ENCODE data around the gene PPARA.

Gene PPARA

GRCh38 chr22:46212195-46212594 lies 61.9 kb downstream of the PPARA start:
- Histone ChIP-seq H3K9me3 (replicated peaks in 1 of 2; ENCODE audit: control insufficient read depth in 2 of 2, insufficient read depth in 1 of 2, low read depth in 1 of 2, low read length in 2 of 2) (peaks cover 11 to 12% of the 10 kb centered on the region in 2 donors), H3K4me3 (ENCODE audit: low read length in 2 of 2) (no peak overlapping the region), H2AFZ (ENCODE audit: low read length) (no peak overlapping the region), H3K27me3 (ENCODE audit: control insufficient read depth in 3 of 3, insufficient read depth in 3 of 3, low read depth in 1 of 3, low read length in 3 of 3) (no peaks in the 10 kb centered on the region), H3K4me2 (ENCODE audit: insufficient read depth, low read length, poor library complexity, severe bottlenecking) (no peak overlapping the region), H3K4me1 (ENCODE audit: control insufficient read depth in 2 of 2, insufficient read depth in 1 of 2, low read depth in 1 of 2, low read length in 2 of 2) (no peaks in the 10 kb centered on the region), H3K23ac (ENCODE audit: low read depth, low read length, poor library complexity) (no peak overlapping the region), H3K14ac (ENCODE audit: low read length) (no peak overlapping the region), H2BK120ac (ENCODE audit: low read depth, low read length) (no peak overlapping the region), H3K4ac (ENCODE audit: low read length) (no peak overlapping the region), H3K18ac (ENCODE audit: low read length) (no peak overlapping the region), H2AK5ac (ENCODE audit: low read depth, low read length) (no peak overlapping the region), H3K9ac (ENCODE audit: low read depth, low read length, poor library complexity) (no peak overlapping the region), H3K27ac (replicated peaks; ENCODE audit: low read length) (no peak overlapping the region), H2BK15ac (ENCODE audit: low read length) (no peak overlapping the region), H4K91ac (ENCODE audit: low read depth, low read length, poor library complexity) (no peak overlapping the region), H3K79me1 (ENCODE audit: low read depth, low read length) (peaks cover 5% of the 10 kb centered on the region), H2BK5ac (ENCODE audit: low read length) (no peak overlapping the region), H4K8ac (ENCODE audit: low read depth, low read length) (no peak overlapping the region), H2BK12ac (ENCODE audit: low read length) (no peak overlapping the region), H3K36me3 (replicated peaks in 1 of 2; ENCODE audit: control insufficient read depth in 2 of 2, insufficient read depth in 2 of 2, low read length in 2 of 2) (peaks cover 0 to 4% of the 10 kb centered on the region in 2 donors)
- no peak for DNase-seq (ENCODE audit: low spot score)
- WGBS, 2 donors (ENCODE audit: extremely low coverage in 2 of 2, insufficient read length in 2 of 2, insufficient replicate concordance in 1 of 2) = no CpG with 5 or more reads among the region's 4 CpGs

DNA sequence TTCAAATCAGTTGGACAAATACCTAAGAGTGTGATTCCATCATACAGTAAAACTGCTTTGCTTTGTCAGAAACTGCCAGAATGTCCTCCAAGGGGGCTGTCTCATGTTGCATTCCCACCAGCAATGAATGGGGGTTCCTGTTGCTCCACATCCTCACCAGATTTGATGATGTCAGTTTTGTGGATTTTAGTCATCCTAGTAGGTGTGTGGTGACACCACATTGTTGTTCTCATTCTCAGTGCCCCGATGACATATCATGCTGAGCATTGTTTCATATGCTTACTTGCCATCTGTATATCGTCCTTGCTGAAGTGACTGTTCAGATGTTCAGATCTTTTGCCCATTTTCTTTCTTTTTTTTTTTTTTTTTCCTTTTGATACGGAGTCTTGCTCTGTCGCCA lies 62.7 kb downstream of the PPARA start:
- H2AFZ ChIP-seq (ENCODE audit: low read length) = no peak overlapping the region
- H2BK12ac ChIP-seq (ENCODE audit: low read length) = no peak overlapping the region
- H2BK15ac ChIP-seq (ENCODE audit: low read length) = no peak overlapping the region
- H3K9me3 ChIP-seq (replicated peaks in 1 of 2; ENCODE audit: control insufficient read depth in 2 of 2, insufficient read depth in 1 of 2, low read depth in 1 of 2, low read length in 2 of 2) = peaks cover 11 to 12% of the 10 kb centered on the region in 2 donors
- H3K23ac ChIP-seq (ENCODE audit: low read depth, low read length, poor library complexity) = no peak overlapping the region
- no CpG with 5 or more reads among the region's 4 CpGs for WGBS, 2 donors (ENCODE audit: extremely low coverage in 2 of 2, insufficient read length in 2 of 2, insufficient replicate concordance in 1 of 2)
- peaks cover 0 to 4% of the 10 kb centered on the region in 2 donors for H3K36me3 ChIP-seq (replicated peaks in 1 of 2; ENCODE audit: control insufficient read depth in 2 of 2, insufficient read depth in 2 of 2, low read length in 2 of 2)
- H3K4me3 ChIP-seq (ENCODE audit: low read length in 2 of 2) = no peak overlapping the region
- H3K18ac ChIP-seq (ENCODE audit: low read length) = no peak overlapping the region
- no peak for DNase-seq (ENCODE audit: low spot score)
- H3K27ac ChIP-seq (replicated peaks; ENCODE audit: low read length) = no peak overlapping the region
- no peak overlapping the region for H3K4me2 ChIP-seq (ENCODE audit: insufficient read depth, low read length, poor library complexity, severe bottlenecking)
- H3K4me1 ChIP-seq (ENCODE audit: control insufficient read depth in 2 of 2, insufficient read depth in 1 of 2, low read depth in 1 of 2, low read length in 2 of 2) = no peaks in the 10 kb centered on the region
- no peak overlapping the region for H3K4ac ChIP-seq (ENCODE audit: low read length)
- no peaks in the 10 kb centered on the region for H3K27me3 ChIP-seq (ENCODE audit: control insufficient read depth in 3 of 3, insufficient read depth in 3 of 3, low read depth in 1 of 3, low read length in 3 of 3)
- no peak overlapping the region for H2BK5ac ChIP-seq (ENCODE audit: low read length)
- H2BK120ac ChIP-seq (ENCODE audit: low read depth, low read length) = no peak overlapping the region
- H3K79me1 ChIP-seq (ENCODE audit: low read depth, low read length) = peaks cover 5% of the 10 kb centered on the region
- no peak overlapping the region for H3K14ac ChIP-seq (ENCODE audit: low read length)
- no peak overlapping the region for H3K9ac ChIP-seq (ENCODE audit: low read depth, low read length, poor library complexity)
- no peak overlapping the region for H4K91ac ChIP-seq (ENCODE audit: low read depth, low read length, poor library complexity)
- no peak overlapping the region for H4K8ac ChIP-seq (ENCODE audit: low read depth, low read length)
- H2AK5ac ChIP-seq (ENCODE audit: low read depth, low read length) = no peak overlapping the region

DNA sequence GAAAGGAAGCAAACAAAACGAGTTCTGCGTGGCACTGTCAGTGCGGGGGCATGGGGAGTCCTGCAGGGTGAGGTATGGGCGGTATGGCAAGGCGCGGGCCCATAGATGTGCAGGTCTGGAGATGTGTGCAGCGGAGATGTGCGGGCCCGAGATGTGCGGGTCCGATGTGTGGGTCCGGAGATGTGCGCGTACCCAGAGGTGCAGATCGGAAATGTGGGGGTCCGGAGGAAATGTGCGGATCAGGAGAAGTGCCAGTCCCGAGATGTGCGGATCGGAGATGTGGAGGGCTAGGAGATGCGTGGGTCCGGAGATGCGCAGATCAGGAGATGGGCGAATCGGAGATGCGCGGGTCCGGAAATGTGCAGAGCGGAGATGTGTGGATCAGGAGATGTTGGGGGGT lies 63.8 kb downstream of the PPARA start:
- Histone ChIP-seq H3K23ac (ENCODE audit: low read depth, low read length, poor library complexity) (no peak overlapping the region), H3K4ac (ENCODE audit: low read length) (no peak overlapping the region), H4K8ac (ENCODE audit: low read depth, low read length) (no peak overlapping the region), H4K91ac (ENCODE audit: low read depth, low read length, poor library complexity) (no peak overlapping the region), H2BK120ac (ENCODE audit: low read depth, low read length) (no peak overlapping the region), H2AK5ac (ENCODE audit: low read depth, low read length) (peak overlapping the region; percentile 56), H3K27ac (replicated peaks; ENCODE audit: low read length) (no peak overlapping the region), H3K14ac (ENCODE audit: low read length) (peak overlapping the region; percentile 31), H3K18ac (ENCODE audit: low read length) (no peak overlapping the region), H3K4me1 (ENCODE audit: control insufficient read depth in 2 of 2, insufficient read depth in 1 of 2, low read depth in 1 of 2, low read length in 2 of 2) (no peaks in the 10 kb centered on the region), H3K27me3 (ENCODE audit: control insufficient read depth in 3 of 3, insufficient read depth in 3 of 3, low read depth in 1 of 3, low read length in 3 of 3) (no peaks in the 10 kb centered on the region), H3K36me3 (replicated peaks in 1 of 2; ENCODE audit: control insufficient read depth in 2 of 2, insufficient read depth in 2 of 2, low read length in 2 of 2) (peaks cover 0 to 4% of the 10 kb centered on the region in 2 donors), H2BK12ac (ENCODE audit: low read length) (no peak overlapping the region), H3K4me3 (ENCODE audit: low read length in 2 of 2) (peak overlapping the region in 1 of 2 donors; percentile 39), H3K9ac (ENCODE audit: low read depth, low read length, poor library complexity) (peak overlapping the region; percentile 16), H2AFZ (ENCODE audit: low read length) (no peak overlapping the region), H3K79me1 (ENCODE audit: low read depth, low read length) (peaks cover 5% of the 10 kb centered on the region), H2BK15ac (ENCODE audit: low read length) (no peak overlapping the region), H2BK5ac (ENCODE audit: low read length) (no peak overlapping the region), H3K9me3 (replicated peaks in 1 of 2; ENCODE audit: control insufficient read depth in 2 of 2, insufficient read depth in 1 of 2, low read depth in 1 of 2, low read length in 2 of 2) (peaks cover 5 to 10% of the 10 kb centered on the region in 2 donors), H3K4me2 (ENCODE audit: insufficient read depth, low read length, poor library complexity, severe bottlenecking) (no peak overlapping the region)
- no peak for DNase-seq (ENCODE audit: low spot score)
- WGBS, 2 donors (ENCODE audit: extremely low coverage in 2 of 2, insufficient read length in 2 of 2, insufficient replicate concordance in 1 of 2) = no CpG with 5 or more reads among the region's 29 CpGs

DNA sequence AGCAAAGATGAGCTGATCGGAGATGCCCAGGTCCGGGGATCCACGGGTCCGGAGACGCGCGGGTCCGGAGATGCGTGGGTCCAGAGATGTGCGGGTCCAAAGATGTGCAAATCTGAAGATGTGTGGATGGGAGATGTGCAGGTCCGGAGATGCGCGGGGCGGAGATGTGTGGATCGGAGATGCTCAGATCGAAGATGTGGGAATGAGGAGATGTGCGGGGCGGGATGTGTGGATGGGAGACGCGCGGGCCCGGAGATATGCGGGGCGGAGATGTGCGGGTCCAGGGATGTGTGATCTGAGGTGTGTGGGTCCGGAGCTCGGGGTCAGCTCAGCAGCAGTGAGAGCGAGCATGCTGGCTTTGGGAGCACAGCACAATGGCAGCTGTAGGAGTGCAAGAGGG lies 64.3 kb downstream of the PPARA start:
- Histone ChIP-seq H3K27ac (replicated peaks; ENCODE audit: low read length) (no peak overlapping the region), H3K36me3 (replicated peaks in 1 of 2; ENCODE audit: control insufficient read depth in 2 of 2, insufficient read depth in 2 of 2, low read length in 2 of 2) (peaks cover 0 to 4% of the 10 kb centered on the region in 2 donors), H3K4me1 (ENCODE audit: control insufficient read depth in 2 of 2, insufficient read depth in 1 of 2, low read depth in 1 of 2, low read length in 2 of 2) (no peaks in the 10 kb centered on the region), H3K4ac (ENCODE audit: low read length) (no peak overlapping the region), H3K4me3 (ENCODE audit: low read length in 2 of 2) (no peak overlapping the region), H3K14ac (ENCODE audit: low read length) (no peak overlapping the region), H3K79me1 (ENCODE audit: low read depth, low read length) (peaks cover 5% of the 10 kb centered on the region), H3K9me3 (replicated peaks in 1 of 2; ENCODE audit: control insufficient read depth in 2 of 2, insufficient read depth in 1 of 2, low read depth in 1 of 2, low read length in 2 of 2) (peaks cover 3 to 10% of the 10 kb centered on the region in 2 donors), H2BK120ac (ENCODE audit: low read depth, low read length) (no peak overlapping the region), H3K18ac (ENCODE audit: low read length) (no peak overlapping the region), H2AK5ac (ENCODE audit: low read depth, low read length) (peak overlapping the region; percentile 56), H2BK5ac (ENCODE audit: low read length) (no peak overlapping the region), H3K23ac (ENCODE audit: low read depth, low read length, poor library complexity) (no peak overlapping the region), H2AFZ (ENCODE audit: low read length) (no peak overlapping the region), H4K8ac (ENCODE audit: low read depth, low read length) (no peak overlapping the region), H2BK15ac (ENCODE audit: low read length) (no peak overlapping the region), H3K27me3 (ENCODE audit: control insufficient read depth in 3 of 3, insufficient read depth in 3 of 3, low read depth in 1 of 3, low read length in 3 of 3) (no peaks in the 10 kb centered on the region), H2BK12ac (ENCODE audit: low read length) (no peak overlapping the region), H3K4me2 (ENCODE audit: insufficient read depth, low read length, poor library complexity, severe bottlenecking) (no peak overlapping the region), H4K91ac (ENCODE audit: low read depth, low read length, poor library complexity) (no peak overlapping the region), H3K9ac (ENCODE audit: low read depth, low read length, poor library complexity) (peak overlapping the region; percentile 44)
- 100% methylated on average over 7 of the region's 28 CpGs; no CpG with 5 or more reads in 1 of the 2 donors for WGBS, 2 donors (ENCODE audit: extremely low coverage in 2 of 2, insufficient read length in 2 of 2, insufficient replicate concordance in 1 of 2)
- no peak for DNase-seq (ENCODE audit: low spot score)
